Measurements from ENCODE around the gene MOCS2.

MOCS2 gene

GRCh38 chr5:53109443-53110127 lies at the start of gene MOCS2:
Gene MOCS2, minus strand, starts transcription at chr5:53109757. Its CDS starts 2,583 bp downstream, at chr5:53107174.
- H2AFZ ChIP-seq (ENCODE audit: low read depth, low read length) = peak within 1 kb of the TSS; percentile 95
- no peaks in the 10 kb centered on the region for H3K9me3 ChIP-seq (ENCODE audit: low read length)
- H3K4me1 ChIP-seq (ENCODE audit: insufficient read depth, low read length) = peaks cover 6% of the 10 kb centered on the region
- peaks cover 2% of the 10 kb centered on the region for H3K36me3 ChIP-seq (ENCODE audit: insufficient read depth, low read length)
- H3K4me3 ChIP-seq (ENCODE audit: low read length) = peak within 1 kb of the TSS; percentile 84
- no peaks in the 10 kb centered on the region for H3K27me3 ChIP-seq (ENCODE audit: insufficient read depth, low read length)

- Histone ChIP-seq H3K9me3 (ENCODE audit: low read length) (no peaks in the 10 kb centered on the region), H3K4me1 (ENCODE audit: insufficient read depth, low read length) (no peaks in the 10 kb centered on the region), H3K4me3 (ENCODE audit: low read length) (no peak overlapping the region), H2AFZ (ENCODE audit: low read depth, low read length) (no peak overlapping the region), H3K36me3 (ENCODE audit: insufficient read depth, low read length) (no peaks in the 10 kb centered on the region), H3K27me3 (ENCODE audit: insufficient read depth, low read length) (no peaks in the 10 kb centered on the region)
Observed at GRCh38 chr5:53151713-53152458, 42.3 kb upstream of the MOCS2 start.

DNA sequence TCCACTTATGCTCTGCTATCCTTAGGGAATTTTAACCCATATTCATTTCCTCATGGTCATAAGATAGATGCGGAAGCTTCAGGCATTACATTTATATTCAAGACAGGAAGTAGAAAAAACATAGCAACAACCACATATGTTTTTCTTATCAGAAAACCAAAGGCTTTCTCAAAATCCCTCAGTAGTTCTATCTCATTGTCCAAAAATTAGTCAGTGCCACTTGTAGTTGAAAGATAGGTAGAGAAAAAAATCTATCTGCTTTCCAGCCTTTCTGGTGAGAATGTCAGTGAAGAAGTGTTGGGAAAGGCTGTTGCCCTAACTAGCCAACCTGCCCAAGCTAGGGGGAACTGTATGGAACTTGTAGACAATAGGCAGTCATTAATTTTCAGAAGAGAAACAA lies 23.5 kb upstream of the MOCS2 start:
- H3K27me3 ChIP-seq (ENCODE audit: insufficient read depth, low read length) = no peaks in the 10 kb centered on the region
- no peak overlapping the region for H2AFZ ChIP-seq (ENCODE audit: low read depth, low read length)
- no peaks in the 10 kb centered on the region for H3K36me3 ChIP-seq (ENCODE audit: insufficient read depth, low read length)
- no peaks in the 10 kb centered on the region for H3K9me3 ChIP-seq (ENCODE audit: low read length)
- no peaks in the 10 kb centered on the region for H3K4me1 ChIP-seq (ENCODE audit: insufficient read depth, low read length)
- no peak overlapping the region for H3K4me3 ChIP-seq (ENCODE audit: low read length)

DNA sequence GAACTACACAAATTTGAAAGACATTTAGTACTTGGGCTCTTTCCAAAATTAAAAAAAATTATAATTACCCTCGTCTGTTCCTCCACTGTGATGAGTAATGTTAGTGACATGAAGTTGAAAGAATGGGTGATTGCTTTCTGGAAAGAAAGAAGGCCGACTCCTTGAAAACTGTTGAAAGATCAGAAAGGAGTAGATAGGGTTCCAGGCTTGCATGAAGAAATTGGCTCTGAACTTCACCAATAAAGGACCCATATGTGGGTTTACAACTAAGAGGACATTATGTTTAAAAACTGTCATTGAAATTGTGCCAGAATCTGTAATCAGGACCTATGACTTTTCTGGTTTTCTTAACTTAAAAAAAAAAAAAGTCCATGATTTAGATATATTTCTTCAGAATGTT lies 20.7 kb upstream of the MOCS2 start:
- Histone ChIP-seq H2AFZ (ENCODE audit: low read depth, low read length) (no peak overlapping the region), H3K9me3 (ENCODE audit: low read length) (no peaks in the 10 kb centered on the region), H3K4me1 (ENCODE audit: insufficient read depth, low read length) (no peaks in the 10 kb centered on the region), H3K27me3 (ENCODE audit: insufficient read depth, low read length) (no peaks in the 10 kb centered on the region), H3K36me3 (ENCODE audit: insufficient read depth, low read length) (no peaks in the 10 kb centered on the region), H3K4me3 (ENCODE audit: low read length) (no peak overlapping the region)

- H3K27me3 ChIP-seq (ENCODE audit: insufficient read depth, low read length) = no peaks in the 10 kb centered on the region
- no peaks in the 10 kb centered on the region for H3K36me3 ChIP-seq (ENCODE audit: insufficient read depth, low read length)
- no peak overlapping the region for H2AFZ ChIP-seq (ENCODE audit: low read depth, low read length)
- no peaks in the 10 kb centered on the region for H3K9me3 ChIP-seq (ENCODE audit: low read length)
- H3K4me3 ChIP-seq (ENCODE audit: low read length) = no peak overlapping the region
- no peaks in the 10 kb centered on the region for H3K4me1 ChIP-seq (ENCODE audit: insufficient read depth, low read length)
Observed at GRCh38 chr5:53128481-53128880, 18.9 kb upstream of the MOCS2 start.

DNA sequence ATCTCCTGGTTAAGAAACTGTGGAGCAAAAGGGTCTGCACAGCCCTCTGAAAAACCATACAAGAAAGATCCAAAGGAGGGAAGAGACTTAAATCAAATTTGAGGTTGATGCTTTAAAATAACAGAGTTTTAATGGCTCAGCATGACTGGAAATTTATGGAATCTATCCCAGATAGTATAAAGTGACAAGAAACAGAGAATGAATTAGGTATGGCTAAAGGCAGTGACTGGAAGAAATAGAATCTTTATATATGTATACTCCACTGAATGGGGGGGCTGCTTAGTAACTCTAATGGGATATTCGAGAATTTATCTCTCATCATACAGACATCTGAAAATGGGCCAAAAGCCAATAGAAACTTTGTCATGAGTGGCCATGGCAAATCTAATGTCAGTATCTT lies 17.6 kb upstream of the MOCS2 start:
- H3K9me3 ChIP-seq (ENCODE audit: low read length) = no peaks in the 10 kb centered on the region
- H2AFZ ChIP-seq (ENCODE audit: low read depth, low read length) = no peak overlapping the region
- no peaks in the 10 kb centered on the region for H3K27me3 ChIP-seq (ENCODE audit: insufficient read depth, low read length)
- H3K4me1 ChIP-seq (ENCODE audit: insufficient read depth, low read length) = no peaks in the 10 kb centered on the region
- no peak overlapping the region for H3K4me3 ChIP-seq (ENCODE audit: low read length)
- no peaks in the 10 kb centered on the region for H3K36me3 ChIP-seq (ENCODE audit: insufficient read depth, low read length)

- H2AFZ ChIP-seq (ENCODE audit: low read depth, low read length) = no peak overlapping the region
Observed at GRCh38 chr5:53126521-53126920, 17.0 kb upstream of the MOCS2 start.

GRCh38 chr5:53123702-53124101 lies 14.1 kb upstream of the MOCS2 start:
- H3K4me1 ChIP-seq (ENCODE audit: insufficient read depth, low read length) = no peaks in the 10 kb centered on the region
- no peaks in the 10 kb centered on the region for H3K9me3 ChIP-seq (ENCODE audit: low read length)
- H2AFZ ChIP-seq (ENCODE audit: low read depth, low read length) = no peak overlapping the region
- no peaks in the 10 kb centered on the region for H3K36me3 ChIP-seq (ENCODE audit: insufficient read depth, low read length)
- no peak overlapping the region for H3K4me3 ChIP-seq (ENCODE audit: low read length)
- no peaks in the 10 kb centered on the region for H3K27me3 ChIP-seq (ENCODE audit: insufficient read depth, low read length)

More at GRCh38 chr5:53126521-53126920, 17.0 kb upstream of the MOCS2 start:
- Histone ChIP-seq H3K4me1 (ENCODE audit: insufficient read depth, low read length) (no peaks in the 10 kb centered on the region), H3K27me3 (ENCODE audit: insufficient read depth, low read length) (no peaks in the 10 kb centered on the region), H3K4me3 (ENCODE audit: low read length) (no peak overlapping the region), H3K9me3 (ENCODE audit: low read length) (no peaks in the 10 kb centered on the region), H3K36me3 (ENCODE audit: insufficient read depth, low read length) (no peaks in the 10 kb centered on the region)

DNA sequence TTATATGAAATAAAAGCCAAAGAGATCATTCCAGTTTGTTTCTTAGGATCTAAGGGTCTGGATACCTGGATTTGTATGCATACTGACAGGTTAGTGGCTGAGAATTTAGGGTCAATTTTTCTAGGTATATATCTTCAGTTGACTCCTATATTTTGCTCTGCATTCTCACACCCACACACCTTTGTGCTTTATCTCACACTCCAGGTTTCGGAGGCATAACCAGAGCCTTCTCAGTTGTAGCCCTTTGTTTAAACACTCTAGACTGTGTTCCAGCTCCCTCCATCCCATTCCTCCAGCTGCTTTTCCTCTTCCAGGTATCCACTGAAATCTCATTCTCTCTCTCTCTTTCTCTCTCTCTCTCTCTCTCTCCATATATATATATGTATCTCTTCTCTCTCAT lies 10.6 kb upstream of the MOCS2 start:
- H3K9me3 ChIP-seq (ENCODE audit: low read length) = no peaks in the 10 kb centered on the region
- no peak overlapping the region for H2AFZ ChIP-seq (ENCODE audit: low read depth, low read length)
- H3K4me1 ChIP-seq (ENCODE audit: insufficient read depth, low read length) = no peaks in the 10 kb centered on the region
- H3K4me3 ChIP-seq (ENCODE audit: low read length) = no peak overlapping the region
- no peaks in the 10 kb centered on the region for H3K36me3 ChIP-seq (ENCODE audit: insufficient read depth, low read length)
- H3K27me3 ChIP-seq (ENCODE audit: insufficient read depth, low read length) = no peaks in the 10 kb centered on the region

- H3K4me3 ChIP-seq (ENCODE audit: low read length) = no peak overlapping the region
- H3K9me3 ChIP-seq (ENCODE audit: low read length) = no peaks in the 10 kb centered on the region
- no peaks in the 10 kb centered on the region for H3K36me3 ChIP-seq (ENCODE audit: insufficient read depth, low read length)
- no peaks in the 10 kb centered on the region for H3K4me1 ChIP-seq (ENCODE audit: insufficient read depth, low read length)
- no peak overlapping the region for H2AFZ ChIP-seq (ENCODE audit: low read depth, low read length)
- no peaks in the 10 kb centered on the region for H3K27me3 ChIP-seq (ENCODE audit: insufficient read depth, low read length)
Observed at GRCh38 chr5:53118879-53119278, 9.3 kb upstream of the MOCS2 start.

GRCh38 chr5:53116597-53116996 lies 7.0 kb upstream of the MOCS2 start:
- H3K4me3 ChIP-seq (ENCODE audit: low read length) = no peak overlapping the region
- no peaks in the 10 kb centered on the region for H3K27me3 ChIP-seq (ENCODE audit: insufficient read depth, low read length)
- H3K9me3 ChIP-seq (ENCODE audit: low read length) = no peaks in the 10 kb centered on the region
- no peaks in the 10 kb centered on the region for H3K36me3 ChIP-seq (ENCODE audit: insufficient read depth, low read length)
- no peak overlapping the region for H2AFZ ChIP-seq (ENCODE audit: low read depth, low read length)
- H3K4me1 ChIP-seq (ENCODE audit: insufficient read depth, low read length) = no peaks in the 10 kb centered on the region

GRCh38 chr5:53114988-53115387 lies 5.4 kb upstream of the MOCS2 start:
- Histone ChIP-seq H2AFZ (ENCODE audit: low read depth, low read length) (no peak overlapping the region), H3K4me1 (ENCODE audit: insufficient read depth, low read length) (no peaks in the 10 kb centered on the region), H3K4me3 (ENCODE audit: low read length) (no peak overlapping the region), H3K27me3 (ENCODE audit: insufficient read depth, low read length) (no peaks in the 10 kb centered on the region), H3K36me3 (ENCODE audit: insufficient read depth, low read length) (no peaks in the 10 kb centered on the region), H3K9me3 (ENCODE audit: low read length) (no peaks in the 10 kb centered on the region)

DNA sequence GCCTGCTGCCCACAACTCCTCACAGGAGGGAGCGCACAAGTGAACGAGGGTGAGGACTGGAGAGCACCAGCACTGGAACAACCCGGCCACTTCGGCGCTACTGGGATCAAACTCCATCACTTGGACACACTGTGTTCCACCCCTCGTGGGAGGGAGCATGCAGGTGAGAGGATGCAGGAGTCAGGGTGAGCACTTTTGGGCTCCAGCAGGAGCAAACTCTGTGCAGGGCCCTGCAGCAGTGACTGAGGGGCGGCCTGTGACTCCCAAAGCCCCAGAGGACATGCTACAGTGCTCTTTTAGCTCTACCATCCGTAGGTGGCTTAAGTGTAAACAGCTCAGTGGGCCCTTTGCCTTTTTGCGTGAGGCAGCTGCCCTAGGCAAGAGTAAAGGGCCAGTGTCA lies 4.4 kb upstream of the MOCS2 start:
- Histone ChIP-seq H3K27me3 (ENCODE audit: insufficient read depth, low read length) (no peaks in the 10 kb centered on the region), H3K4me1 (ENCODE audit: insufficient read depth, low read length) (no peaks in the 10 kb centered on the region), H2AFZ (ENCODE audit: low read depth, low read length) (no peak overlapping the region), H3K9me3 (ENCODE audit: low read length) (no peaks in the 10 kb centered on the region), H3K36me3 (ENCODE audit: insufficient read depth, low read length) (no peaks in the 10 kb centered on the region), H3K4me3 (ENCODE audit: low read length) (no peak overlapping the region)

Data from neuron (in vitro differentiated cells).